Measurements from ENCODE around the gene LIN7A.

DNA sequence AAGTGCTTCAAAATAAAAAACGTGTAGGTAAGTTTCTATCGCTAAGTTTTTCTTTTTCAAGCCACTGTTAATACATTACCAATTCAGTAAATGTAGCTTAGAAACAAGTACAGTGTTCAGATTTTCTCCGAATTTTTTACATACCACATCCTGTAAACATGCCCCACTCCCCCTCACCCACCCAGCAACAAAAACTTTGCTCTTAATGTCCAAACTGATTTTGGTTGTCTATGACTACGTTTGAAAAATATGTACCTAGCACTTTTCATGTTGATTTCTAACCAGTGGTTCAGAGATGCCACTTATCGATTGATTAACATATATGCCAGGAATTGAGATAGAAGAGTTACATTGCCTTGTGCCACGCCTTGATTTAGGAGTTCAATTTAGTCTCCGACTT lies 663 bp upstream of the LIN7A start:
- TF ChIP-seq, protein P1, sequence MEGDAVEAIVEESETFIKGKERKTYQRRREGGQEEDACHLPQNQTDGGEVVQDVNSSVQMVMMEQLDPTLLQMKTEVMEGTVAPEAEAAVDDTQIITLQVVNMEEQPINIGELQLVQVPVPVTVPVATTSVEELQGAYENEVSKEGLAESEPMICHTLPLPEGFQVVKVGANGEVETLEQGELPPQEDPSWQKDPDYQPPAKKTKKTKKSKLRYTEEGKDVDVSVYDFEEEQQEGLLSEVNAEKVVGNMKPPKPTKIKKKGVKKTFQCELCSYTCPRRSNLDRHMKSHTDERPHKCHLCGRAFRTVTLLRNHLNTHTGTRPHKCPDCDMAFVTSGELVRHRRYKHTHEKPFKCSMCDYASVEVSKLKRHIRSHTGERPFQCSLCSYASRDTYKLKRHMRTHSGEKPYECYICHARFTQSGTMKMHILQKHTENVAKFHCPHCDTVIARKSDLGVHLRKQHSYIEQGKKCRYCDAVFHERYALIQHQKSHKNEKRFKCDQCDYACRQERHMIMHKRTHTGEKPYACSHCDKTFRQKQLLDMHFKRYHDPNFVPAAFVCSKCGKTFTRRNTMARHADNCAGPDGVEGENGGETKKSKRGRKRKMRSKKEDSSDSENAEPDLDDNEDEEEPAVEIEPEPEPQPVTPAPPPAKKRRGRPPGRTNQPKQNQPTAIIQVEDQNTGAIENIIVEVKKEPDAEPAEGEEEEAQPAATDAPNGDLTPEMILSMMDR (IDR thresholded peaks at IDR 0.05): no peak
- TF ChIP-seq POLR2A (IDR thresholded peaks at IDR 0.05) (no peak), POLR2AphosphoS5 (IDR thresholded peaks at IDR 0.05) (no peak), EP300 (IDR thresholded peaks at IDR 0.05) (no peak)

Data from upper lobe of left lung (tissue), 4 donors.